Measurements from ENCODE around the gene CENPB.

The CENPB gene

GRCh38 chr20:3825526-3825925, 39.0 kb upstream of the CENPB start:
- Histone ChIP-seq H3K27me3 (ENCODE audit: control insufficient read depth, insufficient read depth, low read length) (no peaks in the 10 kb centered on the region), H3K36me3 (ENCODE audit: control insufficient read depth, insufficient read depth, low read length) (no peaks in the 10 kb centered on the region), H3K9ac (no peak overlapping the region), H3K4me3 (ENCODE audit: low read depth, low read length) (no peak overlapping the region), H2AFZ (no peak overlapping the region), H3K4me1 (no peaks in the 10 kb centered on the region), H3K27ac (no peak overlapping the region), H3K9me3 (ENCODE audit: control insufficient read depth, low read length) (no peaks in the 10 kb centered on the region), H3K79me2 (no peaks in the 10 kb centered on the region), H3K4me2 (ENCODE audit: low read length) (no peak overlapping the region)
- TF ChIP-seq CTCF (IDR thresholded peaks at IDR 0.05): no peak

GRCh38 chr20:3823881-3824280, 37.3 kb upstream of the CENPB start:
- no peaks in the 10 kb centered on the region for H3K27me3 ChIP-seq (ENCODE audit: control insufficient read depth, insufficient read depth, low read length)
- no peak for TF ChIP-seq CTCF (IDR thresholded peaks at IDR 0.05)
- no peaks in the 10 kb centered on the region for H3K9me3 ChIP-seq (ENCODE audit: control insufficient read depth, low read length)
- H3K4me1 ChIP-seq: peaks cover 5% of the 10 kb centered on the region
- no peak overlapping the region for H3K9ac ChIP-seq
- H2AFZ ChIP-seq: no peak overlapping the region
- no peak overlapping the region for H3K4me2 ChIP-seq (ENCODE audit: low read length)
- no peaks in the 10 kb centered on the region for H3K36me3 ChIP-seq (ENCODE audit: control insufficient read depth, insufficient read depth, low read length)
- H3K79me2 ChIP-seq: no peaks in the 10 kb centered on the region
- no peak overlapping the region for H3K27ac ChIP-seq
- no peak overlapping the region for H3K4me3 ChIP-seq (ENCODE audit: low read depth, low read length)

- Histone ChIP-seq H3K9me3 (ENCODE audit: control insufficient read depth, low read length) (no peaks in the 10 kb centered on the region), H3K36me3 (ENCODE audit: control insufficient read depth, insufficient read depth, low read length) (no peaks in the 10 kb centered on the region), H3K79me2 (no peaks in the 10 kb centered on the region), H3K4me2 (ENCODE audit: low read length) (no peak overlapping the region), H3K9ac (no peak overlapping the region), H3K4me1 (peaks cover 14% of the 10 kb centered on the region), H3K27me3 (ENCODE audit: control insufficient read depth, insufficient read depth, low read length) (no peaks in the 10 kb centered on the region), H3K4me3 (ENCODE audit: low read depth, low read length) (no peak overlapping the region), H2AFZ (no peak overlapping the region), H3K27ac (no peak overlapping the region)
- no peak for TF ChIP-seq CTCF (IDR thresholded peaks at IDR 0.05)
These were observed 35.5 kb upstream of the CENPB start for GRCh38 chr20:3821996-3822395.

- TF ChIP-seq CTCF (IDR thresholded peaks at IDR 0.05): no peak
- Histone ChIP-seq H3K4me2 (ENCODE audit: low read length) (peak overlapping the region; percentile 85), H3K27ac (peak overlapping the region; percentile 98), H3K27me3 (ENCODE audit: control insufficient read depth, insufficient read depth, low read length) (no peaks in the 10 kb centered on the region), H3K4me3 (ENCODE audit: low read depth, low read length) (peak overlapping the region; percentile 95), H3K9ac (peak overlapping the region; percentile 87), H3K9me3 (ENCODE audit: control insufficient read depth, low read length) (no peaks in the 10 kb centered on the region), H3K79me2 (no peaks in the 10 kb centered on the region), H2AFZ (peak overlapping the region; percentile 84), H3K36me3 (ENCODE audit: control insufficient read depth, insufficient read depth, low read length) (no peaks in the 10 kb centered on the region), H3K4me1 (peaks cover 14% of the 10 kb centered on the region)
These were observed 34.6 kb upstream of the CENPB start for GRCh38 chr20:3820901-3821727.
